ENCODE measurements around the gene ALDH8A1.

Gene ALDH8A1

DNA sequence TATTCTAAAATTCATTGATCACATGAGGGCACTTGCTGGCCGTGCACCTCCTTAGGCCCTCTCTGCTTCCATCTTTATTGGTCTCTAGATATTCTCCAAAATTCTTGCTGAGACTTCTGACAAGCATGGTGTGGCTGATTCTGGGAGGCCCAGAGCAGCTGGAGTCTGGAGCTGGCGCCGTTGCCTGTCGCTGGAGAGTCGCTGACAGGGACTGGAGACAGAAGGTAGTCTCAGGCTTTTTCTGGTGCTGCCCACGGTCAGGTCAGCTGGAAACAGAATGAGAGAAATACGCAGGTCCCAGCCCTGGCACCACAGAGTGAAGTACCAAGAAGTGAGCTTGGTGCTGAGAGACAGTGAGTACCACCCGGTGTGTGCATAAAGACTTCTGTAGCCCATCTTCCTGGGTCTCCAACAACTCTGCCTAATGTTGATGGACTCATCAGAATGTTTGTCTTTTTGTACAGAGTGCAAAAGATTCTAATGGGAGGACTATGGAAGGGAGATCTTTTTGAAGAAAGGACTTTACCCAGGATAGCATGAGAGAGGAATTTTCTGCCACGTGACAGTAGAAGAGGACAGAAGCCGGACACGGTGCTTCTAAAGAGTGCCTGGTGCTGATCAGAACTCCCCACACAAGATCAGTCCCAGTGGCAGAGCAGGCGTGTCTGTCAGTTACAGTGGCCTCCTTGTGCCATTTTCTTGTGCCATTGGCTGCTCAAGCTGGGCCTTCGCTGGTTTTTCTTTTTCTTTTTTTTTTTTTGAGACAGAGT lies 1.8 kb upstream of the ALDH8A1 start:
- FAIRE-seq (no peak), DNase-seq (ENCODE audit: insufficient read length, low spot score) (no peak)

DNA sequence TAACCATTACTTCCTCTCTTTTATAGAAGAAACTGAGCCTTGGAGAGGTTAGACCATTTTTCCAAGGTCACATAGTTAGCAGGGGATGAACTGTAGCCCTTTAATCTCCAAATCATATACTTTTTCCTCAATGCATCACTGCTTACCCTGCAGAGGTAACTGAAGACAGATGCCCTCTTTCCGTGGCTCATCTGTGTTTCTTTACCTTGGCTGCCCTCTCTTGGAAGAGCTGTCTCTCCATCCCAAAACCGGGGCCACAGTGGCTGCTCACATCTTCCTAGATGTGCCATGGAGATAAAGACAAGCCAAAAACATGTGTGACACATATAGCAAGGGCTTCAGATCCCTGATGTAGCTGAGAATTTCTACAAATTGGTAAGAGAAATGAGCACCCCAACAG lies 581 bp upstream of the ALDH8A1 start:
- no peak for FAIRE-seq
- DNase-seq (ENCODE audit: insufficient read length, low spot score), result no peak

DNA sequence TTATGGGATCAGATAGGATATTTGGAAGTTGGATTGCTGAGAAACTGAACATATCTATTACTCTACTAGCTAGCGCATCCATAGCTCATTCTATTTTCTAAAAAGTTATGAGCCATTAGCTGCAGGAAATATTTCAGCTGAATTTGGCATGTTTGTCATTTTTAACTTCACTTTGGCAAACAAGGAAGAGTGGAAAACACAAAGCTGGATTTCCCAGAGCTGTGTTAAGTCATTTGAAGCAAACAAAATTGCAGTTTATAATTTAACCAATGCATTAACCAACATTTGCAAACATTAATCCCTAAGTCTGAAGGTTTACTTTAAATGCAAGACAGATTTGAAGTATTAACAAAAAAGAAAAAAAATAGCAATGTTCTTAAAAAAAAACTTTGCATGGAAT lies 1.2 kb downstream of the ALDH8A1 start:
- DNase-seq (ENCODE audit: insufficient read length, low spot score), result no peak
- no peak for FAIRE-seq

DNA sequence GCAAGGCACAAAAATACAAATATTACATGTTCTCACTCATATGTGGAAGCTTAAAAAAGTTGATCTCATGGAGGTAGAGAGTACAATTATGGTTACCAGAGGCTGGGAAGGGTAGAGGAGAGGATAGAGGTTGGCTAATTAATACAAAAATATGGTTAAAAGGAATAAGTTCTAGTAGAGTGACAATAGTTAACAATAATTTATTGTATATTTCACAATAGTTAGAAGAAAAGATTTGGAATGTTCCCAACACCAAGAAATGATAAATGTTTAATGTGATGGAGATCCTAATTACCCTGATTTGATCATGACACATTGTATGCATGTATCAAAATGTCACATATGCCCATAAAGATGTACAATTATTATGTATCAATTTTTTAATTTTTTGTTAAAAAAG lies 1.8 kb downstream of the ALDH8A1 start:
- FAIRE-seq (no peak), DNase-seq (ENCODE audit: insufficient read length, low spot score) (no peak)

- DNase-seq (ENCODE audit: insufficient read length, low spot score) (no peak), FAIRE-seq (no peak)
Measured at GRCh38 chr6:134945045-134945444, 4.9 kb downstream of the ALDH8A1 start.

DNA sequence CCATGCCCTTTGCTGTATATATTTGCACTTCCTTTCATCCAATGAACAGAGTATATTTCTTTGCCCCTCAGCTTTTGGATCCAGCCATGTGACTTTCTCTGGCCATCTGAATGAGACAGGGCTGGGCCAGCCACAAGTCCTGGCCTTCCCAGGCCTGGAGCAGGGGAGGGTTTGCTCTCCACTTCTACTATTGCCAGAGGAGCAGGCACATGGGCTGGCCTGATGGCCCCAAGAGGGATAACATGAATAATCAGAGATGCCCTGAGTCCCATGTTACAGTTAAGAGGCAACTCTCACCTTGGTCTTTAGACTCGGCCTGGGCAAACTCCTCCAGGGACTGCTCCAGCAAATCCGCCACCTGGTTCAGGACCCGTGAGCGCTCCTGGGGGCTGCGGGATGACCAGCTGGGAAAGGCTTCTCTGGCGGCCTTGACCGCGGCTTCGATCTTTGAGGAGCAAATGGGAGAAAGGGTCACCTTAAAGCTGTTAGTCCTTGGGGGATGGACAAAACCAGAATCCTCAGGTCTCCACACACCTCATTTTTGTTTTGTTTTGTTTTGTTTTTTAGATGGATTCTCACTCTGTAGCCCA lies 6.3 kb downstream of the ALDH8A1 start:
- DNase-seq (ENCODE audit: insufficient read length, low spot score) (no peak), FAIRE-seq (no peak)

- no peak for DNase-seq (ENCODE audit: insufficient read length, low spot score)
- no peak for FAIRE-seq
Measured at GRCh38 chr6:134938896-134939295, 11.0 kb downstream of the ALDH8A1 start.

- FAIRE-seq (no peak), DNase-seq (ENCODE audit: insufficient read length, low spot score) (no peak)
Measured at GRCh38 chr6:134937426-134937825, 12.5 kb downstream of the ALDH8A1 start.

DNA sequence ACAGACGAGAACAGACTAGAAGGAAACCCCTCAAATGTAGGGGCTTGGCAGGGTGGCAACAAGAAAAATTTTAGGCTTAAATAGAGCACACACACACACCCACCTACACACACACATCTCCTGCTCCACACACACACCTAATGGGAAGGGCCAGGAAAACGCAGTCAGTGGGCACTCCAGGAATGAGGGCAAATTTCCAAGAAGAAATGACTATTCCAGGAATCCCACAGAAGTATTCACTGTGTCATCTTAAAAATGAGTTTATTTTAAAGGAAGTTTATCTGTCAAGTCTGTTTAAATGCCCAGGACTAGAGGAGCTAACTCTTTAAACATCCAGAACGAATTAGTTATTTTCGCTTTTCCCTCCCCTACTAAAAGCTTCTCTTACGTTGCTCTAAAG lies 13.0 kb downstream of the ALDH8A1 start:
- peak; percentile 44 for DNase-seq (ENCODE audit: insufficient read length, low spot score)
- no peak for FAIRE-seq

DNA sequence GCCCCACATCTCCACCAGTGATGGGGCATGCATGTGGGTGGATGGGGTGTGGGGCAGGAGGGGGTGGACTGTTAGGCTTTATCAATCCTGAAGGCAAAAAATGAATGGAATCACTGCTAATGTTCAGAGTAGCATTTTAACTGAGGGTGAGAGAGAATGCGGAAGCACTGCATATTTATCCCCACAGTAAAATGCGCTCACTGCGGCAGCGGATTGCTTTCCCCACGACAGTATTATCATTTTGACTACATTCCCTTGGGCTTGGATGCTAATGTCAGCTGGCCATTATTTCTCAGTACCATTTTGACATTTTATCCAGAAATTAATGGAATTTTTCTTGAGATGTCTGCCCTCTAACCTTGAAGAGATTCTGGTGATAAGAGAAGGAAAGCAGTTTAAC lies 13.4 kb downstream of the ALDH8A1 start:
- no peak for DNase-seq (ENCODE audit: insufficient read length, low spot score)
- no peak for FAIRE-seq

- DNase-seq (ENCODE audit: insufficient read length, low spot score) (no peak), FAIRE-seq (no peak)
Measured at GRCh38 chr6:134934793-134935485, 15.0 kb downstream of the ALDH8A1 start.

- no peak for DNase-seq (ENCODE audit: insufficient read length, low spot score)
- no peak for FAIRE-seq
Measured at GRCh38 chr6:134932535-134933470, 17.1 kb downstream of the ALDH8A1 start.

DNA sequence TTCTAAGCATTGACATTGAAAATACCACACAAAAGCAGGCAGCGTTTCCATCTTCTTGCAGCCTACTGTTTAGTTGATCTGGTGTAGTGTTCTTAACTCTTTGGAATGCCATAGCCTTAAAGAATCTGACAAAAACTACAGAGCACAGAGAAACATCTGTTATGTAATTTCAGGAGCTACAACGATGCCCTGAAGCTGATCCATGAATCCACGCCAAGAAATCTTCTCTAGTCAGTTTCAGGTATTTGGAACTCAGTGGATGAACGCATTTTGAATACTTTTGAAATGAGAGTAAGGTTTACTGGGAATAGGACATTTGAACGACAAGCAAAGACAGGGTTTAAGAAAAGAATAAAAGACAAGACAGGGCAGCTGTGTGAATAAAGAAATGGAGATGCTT lies 17.8 kb downstream of the ALDH8A1 start:
- DNase-seq (ENCODE audit: insufficient read length, low spot score) (no peak), FAIRE-seq (no peak)

GRCh38 chr6:134930463-134930862 lies 19.4 kb downstream of the ALDH8A1 start:
- FAIRE-seq (no peak), DNase-seq (ENCODE audit: insufficient read length, low spot score) (no peak)

DNA sequence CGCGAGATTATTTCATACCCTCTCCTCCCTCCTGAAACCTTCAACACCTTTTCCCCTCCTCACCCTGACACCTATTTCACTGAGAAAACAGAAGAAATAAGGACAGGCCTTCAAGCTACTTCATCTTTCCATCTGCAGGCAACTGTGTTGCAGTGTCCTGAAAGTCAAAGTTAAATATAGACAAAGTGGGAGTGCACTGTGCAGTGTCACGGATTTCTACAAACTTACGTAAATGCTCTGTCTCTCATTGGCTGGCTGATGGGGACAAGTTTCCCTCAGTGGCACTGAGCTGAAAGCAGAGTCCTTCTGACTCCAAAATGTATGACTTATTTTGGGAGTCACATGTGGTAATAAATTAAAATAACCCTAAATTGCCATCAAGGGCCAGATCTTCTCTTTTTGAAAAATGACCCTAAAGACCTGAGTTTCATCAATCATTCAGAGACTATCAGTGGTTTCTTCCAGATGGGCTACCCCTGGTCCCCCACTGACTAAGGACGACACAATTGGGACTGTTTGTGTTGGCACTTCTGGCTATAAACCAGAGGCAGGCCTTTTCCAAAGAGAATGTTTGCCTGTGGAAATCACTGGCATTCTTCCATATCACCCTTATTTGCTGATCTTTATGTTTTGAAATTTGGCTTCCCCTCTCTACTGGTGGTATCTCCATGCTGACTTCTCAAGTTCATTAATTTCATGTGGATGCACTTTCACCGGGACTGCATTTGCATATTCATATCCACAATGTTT lies 21.6 kb downstream of the ALDH8A1 start:
- DNase-seq (ENCODE audit: insufficient read length, low spot score) (no peak), FAIRE-seq (no peak)

GRCh38 chr6:134925800-134926199 lies 24.1 kb downstream of the ALDH8A1 start:
- FAIRE-seq, result no peak
- DNase-seq (ENCODE audit: insufficient read length, low spot score), result no peak

DNA sequence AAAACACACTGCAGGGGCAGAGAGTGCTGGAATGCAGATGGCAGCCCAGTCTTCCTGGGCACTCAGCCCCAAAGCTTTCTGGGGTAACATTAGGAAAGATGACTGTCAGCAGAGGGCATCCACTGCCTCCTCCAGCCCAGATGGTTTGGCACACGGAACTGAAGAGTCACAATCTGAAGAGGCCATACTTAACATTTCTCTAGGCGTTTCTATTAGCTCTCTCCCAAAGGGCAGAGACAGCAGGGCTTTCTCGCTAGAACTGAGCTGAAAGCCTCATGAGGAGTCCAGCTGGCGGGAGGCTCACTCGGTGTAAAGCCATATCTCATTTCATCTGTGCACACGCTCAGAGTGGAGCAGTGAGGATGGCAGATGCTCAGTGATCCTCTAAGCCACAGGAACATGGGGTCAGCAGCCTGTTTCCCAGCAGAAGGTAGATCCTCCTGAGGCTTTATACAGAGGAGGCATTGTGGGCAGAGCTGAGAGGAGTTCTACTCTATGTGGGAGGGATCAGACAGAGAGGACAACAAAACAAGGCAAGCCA lies 28.1 kb downstream of the ALDH8A1 start:
- FAIRE-seq (no peak), DNase-seq (ENCODE audit: insufficient read length, low spot score) (no peak)

GRCh38 chr6:134921276-134921675 lies 28.6 kb downstream of the ALDH8A1 start:
- FAIRE-seq (no peak), DNase-seq (ENCODE audit: insufficient read length, low spot score) (no peak)

GRCh38 chr6:134920422-134920821 lies 29.5 kb downstream of the ALDH8A1 start:
- no peak for FAIRE-seq
- DNase-seq (ENCODE audit: insufficient read length, low spot score), result no peak

DNA sequence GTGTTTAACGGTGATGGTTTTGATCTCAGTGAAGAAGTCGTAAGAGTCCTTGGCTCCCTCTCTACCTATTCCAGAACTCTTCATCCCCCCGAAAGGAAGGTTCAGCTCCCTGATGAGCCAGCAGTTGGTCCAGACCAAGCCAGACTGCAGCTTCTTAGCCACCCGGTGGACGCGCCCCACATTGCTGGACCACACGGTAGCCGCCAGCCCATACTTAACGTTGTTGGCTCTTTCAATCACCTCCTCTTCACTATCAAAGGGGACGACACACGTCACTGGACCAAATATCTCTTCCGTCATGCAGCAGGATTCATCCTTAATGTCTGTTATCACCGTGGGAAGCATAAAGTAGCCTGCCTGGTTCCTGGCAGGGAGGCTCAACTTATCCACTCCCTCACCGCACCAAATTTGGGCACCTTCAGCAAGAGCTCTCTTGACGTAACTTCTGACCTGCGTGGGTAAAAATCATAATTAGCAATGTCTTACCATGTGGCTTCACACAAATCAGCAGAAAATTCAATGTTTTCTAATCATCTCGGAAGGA lies 31.4 kb downstream of the ALDH8A1 start:
- peak; percentile 74 for FAIRE-seq

More for the DNA sequence above, 31.4 kb downstream of the ALDH8A1 start:
- DNase-seq (ENCODE audit: insufficient read length, low spot score), result no peak

Data from HTR-8/SVneo (cell line).